ENCODE results near the gene PHGDH. TPM values are rescaled to one million over a fixed set of nuclear protein-coding genes. Genes with fewer than 3 reads are reported as not detected.
A peak's percentile ranks its signal among the peaks of the same experiment; 100 is the strongest.

Gene PHGDH
- total and polyA plus RNA-seq, 10 donors = 1.1 to 24.6 (median 5.5) TPM

DNA sequence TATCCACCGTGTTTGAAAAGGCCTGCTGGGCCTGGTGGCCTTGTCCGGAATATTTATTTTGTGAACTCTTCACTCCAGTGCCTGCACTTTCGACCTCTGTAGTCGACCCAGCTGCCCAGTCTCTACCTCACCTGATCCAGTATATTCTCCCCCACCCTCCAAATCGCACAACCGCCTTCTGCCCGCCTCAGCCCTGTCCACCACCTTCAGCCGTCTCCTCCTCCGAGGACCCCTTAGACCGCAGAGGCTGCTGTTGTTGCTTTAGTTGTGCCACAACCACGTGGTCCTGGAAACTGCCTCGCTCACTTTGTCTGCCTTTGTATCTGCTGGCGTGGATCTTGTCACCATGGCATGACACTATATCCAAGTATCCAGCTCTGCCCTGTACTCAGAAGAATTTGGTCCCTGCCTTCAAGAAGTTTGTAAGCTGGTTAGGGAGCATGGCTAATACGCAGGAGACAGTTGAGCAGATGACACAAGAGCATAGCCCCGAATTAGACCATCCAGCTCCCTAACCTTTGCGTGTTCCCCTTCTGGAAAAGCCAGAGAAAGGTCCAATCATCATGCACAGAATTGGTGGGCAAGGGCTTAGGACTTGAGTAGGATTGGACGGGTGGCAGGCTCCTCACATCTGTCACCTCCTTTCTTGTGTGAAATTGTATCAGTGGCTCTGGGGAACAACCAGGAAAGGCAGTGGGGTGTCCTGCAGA, 1.5 kb downstream of the PHGDH start:
- 69 to 73% (median 71%) methylated on average over 17 of the region's 17 CpGs for WGBS, 5 donors
- peaks cover 0 to 40% (median 12%) of the 10 kb centered on the region in 7 donors for H3K27me3 ChIP-seq (replicated peaks in 1 of 7)
- intact Hi-C loops (cut with DNase I; ENCODE audit: low total_unique reads) = no loop called here
- H3K9me3 ChIP-seq = no peaks in the 10 kb centered on the region
- H3K4me1 ChIP-seq = peaks cover 0 to 22% (median 16%) of the 10 kb centered on the region in 6 donors
- no peaks in the 10 kb centered on the region for H3K36me3 ChIP-seq
- no peak for DNase-seq
- TF ChIP-seq POLR2AphosphoS5 (IDR thresholded peaks at IDR 0.05) = no peak
- TF ChIP-seq POLR2A (IDR thresholded peaks at IDR 0.05) = no peak
- TF ChIP-seq, protein P1, sequence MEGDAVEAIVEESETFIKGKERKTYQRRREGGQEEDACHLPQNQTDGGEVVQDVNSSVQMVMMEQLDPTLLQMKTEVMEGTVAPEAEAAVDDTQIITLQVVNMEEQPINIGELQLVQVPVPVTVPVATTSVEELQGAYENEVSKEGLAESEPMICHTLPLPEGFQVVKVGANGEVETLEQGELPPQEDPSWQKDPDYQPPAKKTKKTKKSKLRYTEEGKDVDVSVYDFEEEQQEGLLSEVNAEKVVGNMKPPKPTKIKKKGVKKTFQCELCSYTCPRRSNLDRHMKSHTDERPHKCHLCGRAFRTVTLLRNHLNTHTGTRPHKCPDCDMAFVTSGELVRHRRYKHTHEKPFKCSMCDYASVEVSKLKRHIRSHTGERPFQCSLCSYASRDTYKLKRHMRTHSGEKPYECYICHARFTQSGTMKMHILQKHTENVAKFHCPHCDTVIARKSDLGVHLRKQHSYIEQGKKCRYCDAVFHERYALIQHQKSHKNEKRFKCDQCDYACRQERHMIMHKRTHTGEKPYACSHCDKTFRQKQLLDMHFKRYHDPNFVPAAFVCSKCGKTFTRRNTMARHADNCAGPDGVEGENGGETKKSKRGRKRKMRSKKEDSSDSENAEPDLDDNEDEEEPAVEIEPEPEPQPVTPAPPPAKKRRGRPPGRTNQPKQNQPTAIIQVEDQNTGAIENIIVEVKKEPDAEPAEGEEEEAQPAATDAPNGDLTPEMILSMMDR (IDR thresholded peaks at IDR 0.05 in 8 of 11, conservative IDR thresholded peaks at IDR 0.05 in 3 of 11) = no peak
- peak overlapping the region in 3 of 8 donors; percentile 45 to 74 (median 47) for H3K4me3 ChIP-seq
- no peak overlapping the region for H3K27ac ChIP-seq

DNA sequence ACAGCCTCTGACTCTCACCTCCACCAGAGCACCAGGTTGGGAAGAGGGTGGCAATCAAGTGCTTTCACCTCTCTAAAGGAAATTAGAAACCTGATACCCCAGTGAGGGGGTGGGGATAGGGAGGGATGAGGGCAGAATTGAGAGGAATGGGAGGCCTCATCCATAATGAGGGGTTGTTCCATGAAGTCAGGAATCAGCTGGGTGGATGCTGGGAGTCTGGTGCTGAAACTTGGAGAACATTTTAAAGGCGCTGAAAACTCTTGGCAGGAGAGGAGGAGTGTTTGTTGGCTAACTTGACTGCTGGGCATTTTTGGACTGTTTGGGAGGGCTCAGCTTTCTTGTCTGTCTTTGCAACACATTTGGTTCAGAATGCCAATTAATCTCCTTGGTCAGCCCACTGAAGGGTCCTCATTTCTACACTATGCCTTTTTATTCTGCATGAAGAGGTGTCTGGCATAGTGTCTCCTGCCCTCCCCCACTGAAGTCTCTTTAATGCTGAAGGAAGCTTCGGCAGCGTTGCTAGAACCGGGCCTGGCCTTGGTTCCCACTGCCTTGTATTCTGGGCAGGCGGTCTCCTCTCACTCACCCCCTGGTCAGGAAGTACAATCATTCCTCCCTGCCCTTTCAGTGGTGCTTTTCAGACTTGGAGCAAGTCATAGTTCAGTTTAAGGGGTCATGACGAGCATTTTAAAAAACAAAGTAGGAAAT, 2.2 kb downstream of the PHGDH start:
- Histone ChIP-seq H3K4me3 (peak overlapping the region in 1 of 8 donors; percentile 74), H3K4me1 (peaks cover 0 to 22% (median 16%) of the 10 kb centered on the region in 6 donors), H3K36me3 (no peaks in the 10 kb centered on the region), H3K27me3 (replicated peaks in 1 of 7) (peaks cover 0 to 40% (median 12%) of the 10 kb centered on the region in 7 donors), H3K9me3 (no peaks in the 10 kb centered on the region), H3K27ac (no peak overlapping the region)
- TF ChIP-seq POLR2A (IDR thresholded peaks at IDR 0.05) = no peak
- TF ChIP-seq, protein P1 (IDR thresholded peaks at IDR 0.05 in 8 of 11, conservative IDR thresholded peaks at IDR 0.05 in 3 of 11) = no peak
- no peak for TF ChIP-seq POLR2AphosphoS5 (IDR thresholded peaks at IDR 0.05)
- 70 to 96% (median 84%) methylated on average over 6 of the region's 6 CpGs for WGBS, 5 donors
- DNase-seq = no peak
- intact Hi-C loops (cut with DNase I; ENCODE audit: low total_unique reads) = no loop called here

DNA sequence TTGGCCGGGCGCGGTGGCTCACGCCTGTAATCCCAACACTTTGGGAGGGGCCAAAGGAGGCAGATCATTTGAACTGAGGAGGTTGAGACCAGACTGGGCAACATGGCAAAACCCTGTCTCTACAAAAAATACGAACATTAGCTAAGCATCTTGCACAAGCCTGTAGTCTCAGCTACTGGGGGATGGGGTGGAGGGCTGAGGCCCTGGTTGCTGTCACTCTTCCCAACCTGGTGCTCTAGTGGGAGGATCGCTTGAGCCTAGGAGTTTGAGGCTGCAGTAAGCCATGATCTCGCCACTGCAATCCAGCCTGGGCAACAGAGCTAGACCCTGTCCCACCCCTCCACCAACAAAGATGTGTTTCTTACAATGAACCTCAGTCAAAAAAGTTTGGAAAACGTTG, 2.8 kb downstream of the PHGDH start:
- Histone ChIP-seq H3K4me3 (no peak overlapping the region), H3K36me3 (no peaks in the 10 kb centered on the region), H3K9me3 (no peaks in the 10 kb centered on the region), H3K4me1 (peaks cover 0 to 22% (median 16%) of the 10 kb centered on the region in 6 donors), H3K27me3 (replicated peaks in 1 of 7) (peaks cover 0 to 40% (median 12%) of the 10 kb centered on the region in 7 donors), H3K27ac (no peak overlapping the region)
- intact Hi-C loops (cut with DNase I; ENCODE audit: low total_unique reads) = no loop called here
- DNase-seq = no peak
- WGBS, 5 donors = 80 to 96% (median 86%) methylated on average over 8 of the region's 8 CpGs
- TF ChIP-seq, protein P1 (IDR thresholded peaks at IDR 0.05 in 8 of 11, conservative IDR thresholded peaks at IDR 0.05 in 3 of 11) = no peak
- no peak for TF ChIP-seq POLR2AphosphoS5 (IDR thresholded peaks at IDR 0.05)
- no peak for TF ChIP-seq POLR2A (IDR thresholded peaks at IDR 0.05)

DNA sequence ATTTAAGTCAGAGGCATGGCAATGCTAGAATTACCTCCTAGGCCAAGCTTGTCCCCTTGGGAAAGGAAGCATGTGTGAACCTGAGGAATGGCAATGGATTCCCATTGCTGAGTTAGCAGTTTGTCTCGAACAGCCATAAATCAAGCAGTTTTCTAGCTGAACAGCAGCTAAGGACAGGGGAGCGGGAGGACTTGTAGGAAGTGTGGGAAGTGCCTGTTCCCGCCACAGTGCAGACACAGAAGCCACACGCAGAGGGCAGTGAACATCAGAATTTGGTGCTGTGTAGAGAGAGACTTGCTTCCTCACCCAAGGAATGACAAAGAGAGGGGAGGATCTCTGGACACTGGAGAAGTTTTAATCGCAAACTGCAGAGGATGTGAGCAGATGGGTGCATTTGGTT, 3.8 kb downstream of the PHGDH start:
- Histone ChIP-seq H3K4me1 (peaks cover 0 to 22% (median 16%) of the 10 kb centered on the region in 6 donors), H3K9me3 (no peaks in the 10 kb centered on the region), H3K27me3 (replicated peaks in 1 of 7) (peaks cover 0 to 34% (median 12%) of the 10 kb centered on the region in 7 donors), H3K27ac (no peak overlapping the region), H3K4me3 (no peak overlapping the region), H3K36me3 (no peaks in the 10 kb centered on the region)
- intact Hi-C loops (cut with DNase I; ENCODE audit: low total_unique reads) = no loop called here
- TF ChIP-seq, protein P1 (IDR thresholded peaks at IDR 0.05 in 8 of 11, conservative IDR thresholded peaks at IDR 0.05 in 3 of 11) = no peak
- TF ChIP-seq POLR2AphosphoS5 (IDR thresholded peaks at IDR 0.05) (no peak), POLR2A (IDR thresholded peaks at IDR 0.05) (no peak)
- 19 to 42% (median 26%) methylated on average over 5 of the region's 5 CpGs for WGBS, 5 donors
- no peak for DNase-seq
